Erythroblast (primary cell): ENCODE data around the gene KRTAP5-3.

Experiments
- GATA1 ChIP-seq: IDR thresholded peaks from 2 replicates; pipeline ENCODE4 v1.6.1; 2011; ENCODE audit warnings: low read depth, mild to moderate bottlenecking, control low read depth, low read length, moderate library complexity
- POLR2A ChIP-seq: IDR thresholded peaks from 2 replicates; pipeline ENCODE4 v1.6.1; 2011; ENCODE audit warnings: mild to moderate bottlenecking, low read length

DNA sequence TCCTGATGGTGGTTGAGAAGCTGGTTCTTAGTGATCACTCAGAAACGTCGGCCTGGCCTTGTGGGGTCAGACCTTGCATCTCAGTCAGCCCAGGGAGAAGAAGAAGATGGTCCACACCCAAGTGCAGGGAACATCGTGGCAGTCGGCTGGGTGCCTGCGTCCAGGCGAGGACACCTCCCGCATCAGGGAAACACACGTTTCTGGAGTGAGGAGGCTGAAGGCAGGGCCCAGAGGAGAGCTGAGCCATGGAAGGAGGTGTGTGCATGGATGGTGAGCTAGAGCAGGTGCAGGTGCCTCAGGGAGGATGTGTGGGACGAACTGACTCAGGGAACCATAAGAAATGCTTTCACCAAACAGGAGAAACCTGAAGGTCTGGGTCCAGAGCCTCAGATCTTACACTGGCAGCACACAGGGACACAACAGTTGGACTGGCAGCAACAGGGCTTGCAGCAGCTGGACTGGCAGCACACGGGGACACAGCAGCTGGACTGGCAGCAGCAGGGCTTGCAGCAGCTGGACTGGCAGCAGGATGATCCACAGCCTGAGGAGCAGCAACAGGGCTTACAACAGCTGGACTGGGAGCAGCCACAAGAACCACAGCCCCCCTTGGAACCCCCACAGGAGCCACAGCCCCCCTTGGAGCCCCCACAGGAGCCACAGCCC, 10.8 kb downstream of the KRTAP5-3 start:
- no peak for TF ChIP-seq POLR2A
- TF ChIP-seq GATA1: no peak
